ENCODE data around the gene POLD4.

GRCh38 chr11:67369275-67369674 lies 15.9 kb upstream of the POLD4 start:
- TF ChIP-seq CTCF (IDR thresholded peaks at IDR 0.05) (no peak), POLR2A (IDR thresholded peaks at IDR 0.05) (no peak)
